ENCODE data around the gene ADGRL3.

Gene ADGRL3

GRCh38 chr4:61248705-61249104 lies 48.6 kb downstream of the ADGRL3 start:
- no peaks in the 10 kb centered on the region for H3K9me3 ChIP-seq (ENCODE audit: control insufficient read depth, insufficient read depth, low read depth, low read length)
- H3K27ac ChIP-seq (ENCODE audit: extremely low read depth, low read depth, low read length), result no peak overlapping the region
- H3K4me1 ChIP-seq (ENCODE audit: control insufficient read depth, insufficient read depth, low read length), result peaks cover 14% of the 10 kb centered on the region
- no peaks in the 10 kb centered on the region for H3K36me3 ChIP-seq (ENCODE audit: control insufficient read depth in 2 of 2, insufficient read depth in 1 of 2, low read length in 2 of 2)
- POLR2A ChIA-PET, result no interaction called here
- H3K4me3 ChIP-seq (ENCODE audit: low read depth, low read length), result no peak overlapping the region
- CTCF ChIA-PET, result no interaction called here
- no peak for TF ChIP-seq ZNF544 (tag by site-specific recombination; IDR thresholded peaks at IDR 0.05)
- no peak for TF ChIP-seq ZNF350 (tag by site-specific recombination; IDR thresholded peaks at IDR 0.05)
- no peak for TF ChIP-seq MZF1 (tag by site-specific recombination; IDR thresholded peaks at IDR 0.05; ENCODE audit: borderline replicate concordance)
- TF ChIP-seq ZNF600 (tag by site-specific recombination; IDR thresholded peaks at IDR 0.05), result no peak
- TF ChIP-seq ZBTB1 (tag by site-specific recombination; IDR thresholded peaks at IDR 0.05), result no peak
- no peak for TF ChIP-seq REST (tag by site-specific recombination; IDR thresholded peaks at IDR 0.05)
- no peak for TF ChIP-seq PRDM6 (tag by site-specific recombination; IDR thresholded peaks at IDR 0.05)
- TF ChIP-seq ZSCAN30 (tag by site-specific recombination; IDR thresholded peaks at IDR 0.05), result no peak
- no peak for TF ChIP-seq MYNN (tag by site-specific recombination; IDR thresholded peaks at IDR 0.05; ENCODE audit: borderline replicate concordance)
- no peak for TF ChIP-seq ZNF140 (tag by site-specific recombination; IDR thresholded peaks at IDR 0.05)
- no peak for TF ChIP-seq ZBTB6 (tag by site-specific recombination; IDR thresholded peaks at IDR 0.05)
- no peak for TF ChIP-seq ZNF510 (tag by site-specific recombination; IDR thresholded peaks at IDR 0.05; ENCODE audit: insufficient replicate concordance)
- TF ChIP-seq GLI4 (tag by site-specific recombination; IDR thresholded peaks at IDR 0.05), result no peak

GRCh38 chr4:61251129-61251528 lies 51.0 kb downstream of the ADGRL3 start:
- POLR2A ChIA-PET, result no interaction called here
- TF ChIP-seq ZSCAN30 (tag by site-specific recombination; IDR thresholded peaks at IDR 0.05) (no peak), ZNF843 (tag by site-specific recombination; IDR thresholded peaks at IDR 0.05) (no peak)
- no peaks in the 10 kb centered on the region for H3K9me3 ChIP-seq (ENCODE audit: control insufficient read depth, insufficient read depth, low read depth, low read length)
- H3K4me1 ChIP-seq (ENCODE audit: control insufficient read depth, insufficient read depth, low read length), result peaks cover 4% of the 10 kb centered on the region
- H3K36me3 ChIP-seq (ENCODE audit: control insufficient read depth in 2 of 2, insufficient read depth in 1 of 2, low read length in 2 of 2), result no peaks in the 10 kb centered on the region
- H3K27ac ChIP-seq (ENCODE audit: extremely low read depth, low read depth, low read length), result no peak overlapping the region
- CTCF ChIA-PET, result no interaction called here
- H3K4me3 ChIP-seq (ENCODE audit: low read depth, low read length), result no peak overlapping the region

- no peaks in the 10 kb centered on the region for H3K36me3 ChIP-seq (ENCODE audit: control insufficient read depth in 2 of 2, insufficient read depth in 1 of 2, low read length in 2 of 2)
- TF ChIP-seq BCL11A (tag by site-specific recombination; IDR thresholded peaks at IDR 0.05; ENCODE audit: low read depth), result no peak
- TF ChIP-seq ZNF423 (tag by site-specific recombination; IDR thresholded peaks at IDR 0.05), result no peak
- no peak for TF ChIP-seq ZNF311 (tag by site-specific recombination; IDR thresholded peaks at IDR 0.05; ENCODE audit: borderline replicate concordance)
- TF ChIP-seq ZNF184 (tag by site-specific recombination; IDR thresholded peaks at IDR 0.05), result no peak
- TF ChIP-seq MZF1 (tag by site-specific recombination; IDR thresholded peaks at IDR 0.05; ENCODE audit: borderline replicate concordance), result peak; percentile 70; the same call in 1 of the 2 replicates
- no peak for TF ChIP-seq EGR2 (tag by site-specific recombination; IDR thresholded peaks at IDR 0.05; ENCODE audit: low read depth)
- no peak for TF ChIP-seq ZNF221 (tag by site-specific recombination; IDR thresholded peaks at IDR 0.05; ENCODE audit: borderline replicate concordance)
- no peak overlapping the region for H3K27ac ChIP-seq (ENCODE audit: extremely low read depth, low read depth, low read length)
- CTCF ChIA-PET, result interaction anchor here (1.5 kb wide), 1 partner anchor 14 kb away, joined by 5 read pairs; no protein-coding TSS in a partner anchor
- H3K9me3 ChIP-seq (ENCODE audit: control insufficient read depth, insufficient read depth, low read depth, low read length), result no peaks in the 10 kb centered on the region
- no peak overlapping the region for H3K4me3 ChIP-seq (ENCODE audit: low read depth, low read length)
- no peaks in the 10 kb centered on the region; the same call in 1 of the 2 replicates for H3K4me1 ChIP-seq (ENCODE audit: control insufficient read depth, insufficient read depth, low read length)
- POLR2A ChIA-PET, result no interaction called here
These were observed 54.3 kb downstream of the ADGRL3 start for GRCh38 chr4:61254406-61254805.

Data from HEK293 (cell line).